ENCODE results near the gene POP5.
"Not testable (repeated sequence)": the region's sequence is repeated elsewhere in the genome, so short reads cannot be mapped to it uniquely, and the experiment has no call there.

POP5 gene

GRCh38 chr12:120534703-120535655 lies 46.2 kb downstream of the POP5 start:
- peaks cover 40% of the 10 kb centered on the region for H3K4me1 Mint-ChIP-seq
- peaks cover 45% of the 10 kb centered on the region for H3K36me3 Mint-ChIP-seq
- no peaks in the 10 kb centered on the region for H3K9me3 Mint-ChIP-seq
- DNase-seq (ENCODE audit: low spot score in 2 of 2): peak; percentile 41 to 75
- peak; percentile 71 for ATAC-seq
- peak overlapping the region; percentile 88 for H3K4me3 Mint-ChIP-seq
- H3K27ac Mint-ChIP-seq: peak overlapping the region; percentile 98

DNA sequence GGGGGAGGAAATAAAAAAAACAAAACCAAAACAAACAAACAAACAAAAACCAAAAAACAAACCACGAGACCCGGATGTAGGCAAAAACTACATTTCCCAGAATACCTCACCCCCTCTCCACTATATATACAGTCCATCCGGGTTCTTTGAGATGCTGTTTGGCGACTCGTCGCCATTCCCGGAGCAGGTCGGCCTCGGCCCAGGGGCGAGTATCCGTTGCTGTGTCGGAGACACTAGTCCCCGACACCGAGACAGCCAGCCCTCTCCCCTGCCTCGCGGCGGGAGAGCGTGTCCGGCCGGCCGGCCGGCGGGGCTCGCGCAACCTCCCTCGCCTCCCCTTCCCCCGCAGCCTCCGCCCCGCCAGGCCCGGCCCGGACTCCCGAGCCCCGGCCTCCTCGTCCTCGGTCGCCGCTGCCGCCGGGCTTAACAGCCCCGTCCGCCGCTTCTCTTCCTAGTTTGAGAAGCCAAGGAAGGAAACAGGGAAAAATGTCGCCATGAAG lies 46.9 kb downstream of the POP5 start, which contains the start of gene RNF10:
Gene RNF10 (plus strand): TSS at position 154 of the 500 bp plus-strand sequence. CDS start 456 bp downstream, outside the sequence.
- Mint-ChIP-seq H3K9me3 (no peaks in the 10 kb centered on the region), H3K4me3 (peak within 1 kb of the TSS; percentile 88), H3K4me1 (peaks cover 41% of the 10 kb centered on the region), H3K36me3 (peaks cover 45% of the 10 kb centered on the region), H3K27ac (peak within 1 kb of the TSS; percentile 98)
- ATAC-seq (peak; percentile 85), DNase-seq (ENCODE audit: low spot score in 2 of 2) (peak; percentile 53 to 86)

DNA sequence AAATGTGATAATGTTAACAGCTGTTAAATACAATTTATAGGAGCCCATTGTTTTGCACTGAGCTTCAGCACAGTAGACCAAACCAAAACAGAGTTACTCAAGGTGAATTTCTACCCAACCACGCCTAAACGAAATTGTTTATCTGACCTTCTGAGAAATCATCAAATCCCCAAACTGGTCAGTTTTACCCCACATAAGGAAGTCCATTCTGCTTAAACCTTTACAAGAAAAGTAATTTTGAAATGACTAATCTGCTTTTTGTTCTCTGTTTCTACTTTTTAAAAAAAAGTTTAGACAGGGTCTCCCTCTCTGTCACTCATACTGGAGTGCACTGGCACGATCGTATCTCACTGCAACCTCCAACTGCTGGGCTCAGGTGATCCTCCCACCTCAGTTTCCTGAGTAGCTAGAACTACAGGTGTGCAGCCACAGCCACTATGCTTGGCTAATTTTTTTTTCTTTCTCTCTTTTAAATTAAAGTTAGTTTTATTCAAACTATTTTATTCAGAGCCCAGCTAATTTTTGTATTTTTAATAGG lies 48.4 kb downstream of the POP5 start:
- H3K36me3 Mint-ChIP-seq: peaks cover 44% of the 10 kb centered on the region
- no peak for DNase-seq (ENCODE audit: low spot score in 2 of 2)
- no peak for ATAC-seq
- no peak overlapping the region for H3K27ac Mint-ChIP-seq
- no peaks in the 10 kb centered on the region for H3K9me3 Mint-ChIP-seq
- H3K4me1 Mint-ChIP-seq: peaks cover 32% of the 10 kb centered on the region
- no peak overlapping the region for H3K4me3 Mint-ChIP-seq

DNA sequence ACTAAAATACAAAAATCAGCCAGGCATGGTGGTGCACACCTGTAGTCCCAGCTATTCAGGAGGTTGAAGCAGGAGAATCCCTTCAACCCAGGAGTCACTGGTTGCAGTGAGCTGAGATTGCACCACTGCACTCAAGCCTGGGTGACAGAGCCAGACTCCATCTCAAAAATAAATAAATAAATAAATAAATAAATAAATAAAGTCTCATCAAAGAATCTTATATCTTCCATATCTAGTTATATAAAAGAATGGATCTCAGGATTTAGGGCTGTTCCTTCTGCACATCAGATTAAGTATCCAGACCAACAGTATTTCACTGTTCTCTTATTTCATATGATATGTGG lies 50.8 kb downstream of the POP5 start:
- H3K27ac Mint-ChIP-seq; DNase-seq (ENCODE audit: low spot score in 2 of 2); ATAC-seq; H3K9me3 Mint-ChIP-seq: not testable (repeated sequence)
- Mint-ChIP-seq H3K36me3 (peaks cover 25% of the 10 kb centered on the region), H3K4me3 (peak overlapping the region; percentile 100), H3K4me1 (peaks cover 18% of the 10 kb centered on the region)

DNA sequence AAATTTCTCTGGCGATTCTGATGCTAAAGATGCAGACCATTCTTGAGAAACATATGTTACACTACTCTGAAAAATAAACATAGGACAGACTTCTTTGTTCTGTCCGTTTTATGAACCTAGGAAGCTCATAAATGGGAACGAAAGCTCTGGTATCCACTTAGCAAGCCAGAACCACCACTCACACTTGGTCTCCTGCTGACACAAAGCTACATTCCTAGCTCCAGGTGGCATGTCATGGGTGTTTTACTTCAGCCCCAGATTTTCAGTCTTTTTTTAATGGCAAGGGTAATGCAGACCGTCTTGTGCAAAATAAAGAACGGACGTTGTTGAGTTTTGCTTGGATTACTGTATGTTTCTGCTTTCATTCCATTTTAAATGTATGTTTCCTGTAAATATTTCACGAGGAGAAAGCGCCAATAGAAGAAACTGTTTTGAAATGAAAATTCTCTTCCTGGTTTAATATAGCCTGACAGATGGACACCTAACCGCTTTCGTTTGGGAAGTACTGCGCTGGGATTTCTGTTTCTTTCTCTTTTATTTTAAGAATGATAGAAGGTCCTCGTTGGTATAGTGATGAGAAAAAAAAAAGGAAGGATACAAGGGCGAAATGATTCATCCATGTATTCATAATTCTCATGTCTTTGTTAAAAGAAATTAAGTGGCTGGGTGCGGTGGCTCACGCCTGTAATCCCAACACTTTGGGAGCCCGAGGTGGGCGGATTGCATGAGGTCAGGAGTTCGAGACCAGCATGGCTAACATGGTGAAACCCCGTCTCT lies 51.4 kb downstream of the POP5 start:
- DNase-seq (ENCODE audit: low spot score in 2 of 2) (no peak), ATAC-seq (no peak)
- Mint-ChIP-seq H3K9me3 (no peaks in the 10 kb centered on the region), H3K27ac (peak overlapping the region; percentile 100), H3K4me3 (peak overlapping the region; percentile 100), H3K4me1 (peaks cover 18% of the 10 kb centered on the region), H3K36me3 (peaks cover 21% of the 10 kb centered on the region)

DNA sequence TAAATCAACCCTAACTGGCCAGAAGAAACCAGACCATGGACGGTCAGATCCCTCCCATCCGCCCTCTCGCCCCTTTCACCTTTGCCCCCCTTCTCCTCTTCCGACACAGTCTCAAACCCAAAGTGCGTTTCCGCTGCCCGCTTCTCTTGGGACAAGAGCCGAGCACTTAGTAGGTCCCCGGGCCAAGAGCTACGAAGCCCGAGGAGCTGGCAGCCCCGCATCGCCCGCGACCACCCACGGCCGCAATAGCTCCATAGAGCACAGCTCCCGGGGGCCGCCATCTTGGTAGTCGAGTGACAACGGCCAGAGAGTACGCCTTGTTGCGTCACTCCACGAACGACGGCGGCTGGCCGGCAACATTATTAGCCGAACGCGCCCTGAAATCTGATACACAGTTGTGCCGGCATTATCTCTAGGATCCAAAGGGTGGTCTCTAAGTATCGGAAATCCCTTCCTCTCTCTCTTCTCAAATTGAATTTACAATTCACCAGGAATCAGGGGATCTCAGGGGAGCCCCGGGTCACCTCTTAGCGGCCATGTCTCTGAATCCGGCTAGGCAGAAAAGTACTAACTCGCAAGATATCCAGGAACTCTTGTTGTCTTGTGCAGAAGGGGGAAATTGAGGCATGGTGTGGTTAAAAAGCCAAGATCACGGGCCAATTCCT lies 52.2 kb downstream of the POP5 start, which contains the start of gene COQ5:
Gene COQ5 (minus strand): TSS at position 298 of the 665 bp plus-strand sequence. CDS start 17 bp downstream, at position 281.
- Mint-ChIP-seq H3K9me3 (no peaks in the 10 kb centered on the region), H3K4me3 (peak within 1 kb of the TSS; percentile 100), H3K4me1 (peaks cover 18% of the 10 kb centered on the region), H3K27ac (peak within 1 kb of the TSS; percentile 100), H3K36me3 (peaks cover 12% of the 10 kb centered on the region)
- ATAC-seq (peak; percentile 97), DNase-seq (ENCODE audit: low spot score in 2 of 2) (peak; percentile 70 to 89)
